Measurements from ENCODE around the gene DIABLO.

DNA sequence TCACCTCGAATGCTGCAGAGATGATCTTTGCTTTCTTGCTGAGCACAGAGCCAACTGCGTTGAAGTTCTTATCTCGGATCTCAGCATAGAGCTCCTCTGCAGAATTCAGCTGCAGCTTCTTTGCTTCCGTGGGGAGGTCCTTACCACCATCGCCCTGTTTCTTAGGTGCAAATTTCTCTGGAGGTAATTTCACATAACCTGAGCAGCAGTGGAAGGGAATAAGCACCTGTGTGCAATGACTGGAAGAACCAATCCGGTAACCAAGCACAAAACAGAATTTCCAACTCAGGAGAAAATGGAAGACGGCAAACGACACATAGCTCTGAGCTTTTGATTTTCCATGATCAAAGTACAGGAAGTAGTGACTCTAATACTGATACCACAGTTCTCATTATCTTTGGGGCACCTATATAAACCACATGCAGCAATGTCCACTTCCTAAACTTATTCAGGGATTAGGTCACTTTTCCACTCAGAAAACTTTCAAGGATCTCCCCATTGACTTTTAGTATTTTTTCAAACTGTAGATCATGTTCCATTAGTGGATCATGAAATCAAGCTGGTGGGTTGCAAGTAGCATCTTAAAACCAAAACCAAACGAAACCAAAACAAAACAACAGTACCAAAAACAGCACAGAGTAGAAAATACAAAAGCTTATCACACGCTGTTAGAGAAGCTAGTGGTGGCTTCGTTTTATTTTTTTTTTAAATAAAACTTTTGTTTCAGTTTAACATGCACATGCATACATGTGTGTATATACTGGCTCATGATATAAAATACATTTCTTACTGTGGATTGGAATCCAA, 18.9 kb upstream of the DIABLO start:
- TF ChIP-seq POLR2A (IDR thresholded peaks at IDR 0.05) = no peak
- TF ChIP-seq, protein P1, sequence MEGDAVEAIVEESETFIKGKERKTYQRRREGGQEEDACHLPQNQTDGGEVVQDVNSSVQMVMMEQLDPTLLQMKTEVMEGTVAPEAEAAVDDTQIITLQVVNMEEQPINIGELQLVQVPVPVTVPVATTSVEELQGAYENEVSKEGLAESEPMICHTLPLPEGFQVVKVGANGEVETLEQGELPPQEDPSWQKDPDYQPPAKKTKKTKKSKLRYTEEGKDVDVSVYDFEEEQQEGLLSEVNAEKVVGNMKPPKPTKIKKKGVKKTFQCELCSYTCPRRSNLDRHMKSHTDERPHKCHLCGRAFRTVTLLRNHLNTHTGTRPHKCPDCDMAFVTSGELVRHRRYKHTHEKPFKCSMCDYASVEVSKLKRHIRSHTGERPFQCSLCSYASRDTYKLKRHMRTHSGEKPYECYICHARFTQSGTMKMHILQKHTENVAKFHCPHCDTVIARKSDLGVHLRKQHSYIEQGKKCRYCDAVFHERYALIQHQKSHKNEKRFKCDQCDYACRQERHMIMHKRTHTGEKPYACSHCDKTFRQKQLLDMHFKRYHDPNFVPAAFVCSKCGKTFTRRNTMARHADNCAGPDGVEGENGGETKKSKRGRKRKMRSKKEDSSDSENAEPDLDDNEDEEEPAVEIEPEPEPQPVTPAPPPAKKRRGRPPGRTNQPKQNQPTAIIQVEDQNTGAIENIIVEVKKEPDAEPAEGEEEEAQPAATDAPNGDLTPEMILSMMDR (IDR thresholded peaks at IDR 0.05) = no peak
